Keratinocyte (primary cell): ENCODE measurements around the gene BPIFA3. TPM values are rescaled to one million over a fixed set of nuclear protein-coding genes. Genes with fewer than 3 reads are reported as not detected.
"Not testable (repeated sequence)": the region's sequence is repeated elsewhere in the genome, so short reads cannot be mapped to it uniquely, and the experiment has no call there.

ENCODE experiments used
- DNase-seq: peaks from one replicate; pipeline ENCODE4 v3.0.0-alpha.2; 2011; ENCODE audit warnings: low read depth, missing footprints, low spot score
- FAIRE-seq: peaks from 2 replicates; lab custom pipeline; 2011; peaks lifted over from hg19 to GRCh38; lab: Jason Lieb, UNC
- H2AFZ ChIP-seq: 2 replicates; pipeline ENCODE4 v1.6.0; 2012; ENCODE audit warnings: low read length, control low read depth, inconsistent platforms; ENCODE audit not compliant: control insufficient read depth
- H3K27ac ChIP-seq: 2 replicates; pipeline ENCODE4 v1.5.1; 2011; ENCODE audit warnings: low read length; ENCODE audit not compliant: control insufficient read depth, insufficient read depth
- H3K27me3 ChIP-seq: 3 replicates; pipeline ENCODE4 v1.6.0; 2011; ENCODE audit warnings: low read length; ENCODE audit not compliant: control insufficient read depth, insufficient read depth; ENCODE audit errors: extremely low read depth
- H3K36me3 ChIP-seq, 2 experiments: 2 replicates in 1 of 2; 3 replicates in 1 of 2; pipeline ENCODE4 v1.5.1; 2011; ENCODE audit warnings: low read length in 2 of 2, mild to moderate bottlenecking in 1 of 2; ENCODE audit not compliant: control insufficient read depth in 2 of 2, insufficient read depth in 2 of 2; ENCODE audit errors: extremely low read depth in 1 of 2
- H3K4me1 ChIP-seq: 3 replicates; pipeline ENCODE4 v1.5.1; 2011; ENCODE audit warnings: low read length; ENCODE audit not compliant: control insufficient read depth, insufficient read depth; ENCODE audit errors: extremely low read depth
- H3K4me2 ChIP-seq: 3 replicates; pipeline ENCODE4 v1.6.0; 2011; ENCODE audit warnings: low read depth, low read length; ENCODE audit not compliant: control insufficient read depth, insufficient read depth; ENCODE audit errors: extremely low read depth
- H3K4me3 ChIP-seq, 3 experiments: fragments of 200-600 bp in 1 of 3; sonication (generic) in 1 of 3; 2 replicates in 2 of 3; 3 replicates in 1 of 3; pipeline ENCODE4 v1.5.1; 2011 to 2016; ENCODE audit warnings: low read length in 3 of 3, mild to moderate bottlenecking in 3 of 3, control low read depth in 2 of 3, inconsistent platforms in 1 of 3, low read depth in 1 of 3, mixed read lengths in 1 of 3, mixed run types in 1 of 3, moderate library complexity in 1 of 3; ENCODE audit not compliant: control insufficient read depth in 2 of 3, insufficient read depth in 2 of 3; ENCODE audit errors: extremely low read depth in 1 of 3
- H3K79me2 ChIP-seq: 2 replicates; pipeline ENCODE4 v1.6.0; 2012; ENCODE audit warnings: low read length; ENCODE audit not compliant: control insufficient read depth, insufficient read depth
- H3K9ac ChIP-seq: 3 replicates; pipeline ENCODE4 v1.6.0; 2011; ENCODE audit warnings: low read length; ENCODE audit not compliant: control insufficient read depth, insufficient read depth; ENCODE audit errors: extremely low read depth
- H3K9me1 ChIP-seq: 3 replicates; pipeline ENCODE4 v1.6.0; 2011; ENCODE audit warnings: low read length; ENCODE audit not compliant: control insufficient read depth, insufficient read depth; ENCODE audit errors: extremely low read depth
- H3K9me3 ChIP-seq: 2 replicates; pipeline ENCODE4 v1.5.1; 2012; ENCODE audit warnings: low read depth, low read length; ENCODE audit not compliant: control insufficient read depth
- H4K20me1 ChIP-seq: 3 replicates; pipeline ENCODE4 v1.6.0; 2011; ENCODE audit warnings: low read length; ENCODE audit not compliant: control insufficient read depth, insufficient read depth; ENCODE audit errors: extremely low read depth
- EZH2 ChIP-seq: IDR thresholded peaks from one replicate; pipeline ENCODE4 v1.6.1; 2012; ENCODE audit warnings: inconsistent platforms, mild to moderate bottlenecking, low read length, moderate library complexity
- dilution Hi-C: fragments of 300-500 bp; cut with MboI; formaldehyde crosslinking; loops from one replicate; pipeline ENCODE4 v1.7.0; 2020; ENCODE audit warnings: low sequenced_read_pairs; ENCODE audit not compliant: extremely low pct_ligation_motif_present
- polyA plus RNA-seq, 5 experiments: library from polyadenylated mRNA; depleted of rRNA in 3 of 5; stranded (reverse) in 3 of 5; stranded (forward) in 1 of 5; unstranded in 1 of 5; fragments of >200 nt; gene quantifications; 1 replicate in 1 of 5; 2 replicates in 3 of 5; 3 replicates in 1 of 5; pipeline versions ENCODE4 v1.2.1 to v1.2.3, GENCODE V29; 2011 to 2012; ENCODE audit warnings: missing spikeins in 2 of 5, low read depth in 1 of 5, low replicate concordance in 1 of 5
- TF ChIP-seq, protein P1 (sequence below), 3 experiments: IDR thresholded peaks in 1 of 3; conservative IDR thresholded peaks in 1 of 3; optimal IDR thresholded peaks in 1 of 3; 2 replicates in 2 of 3; 3 replicates in 1 of 3; pipeline versions ENCODE3 to v1.5.1; 2011; ENCODE audit warnings: low read length in 3 of 3, mild to moderate bottlenecking in 3 of 3, moderate library complexity in 2 of 3, control low read depth in 1 of 3, inconsistent platforms in 1 of 3; ENCODE audit not compliant: insufficient read depth in 2 of 3; ENCODE audit errors: extremely low read depth in 1 of 3

BPIFA3 gene
- polyA plus RNA-seq, 1 donor (not counting 4 experiments of a cell fraction or from before 2014, with no cell fraction given), result not detected

DNA sequence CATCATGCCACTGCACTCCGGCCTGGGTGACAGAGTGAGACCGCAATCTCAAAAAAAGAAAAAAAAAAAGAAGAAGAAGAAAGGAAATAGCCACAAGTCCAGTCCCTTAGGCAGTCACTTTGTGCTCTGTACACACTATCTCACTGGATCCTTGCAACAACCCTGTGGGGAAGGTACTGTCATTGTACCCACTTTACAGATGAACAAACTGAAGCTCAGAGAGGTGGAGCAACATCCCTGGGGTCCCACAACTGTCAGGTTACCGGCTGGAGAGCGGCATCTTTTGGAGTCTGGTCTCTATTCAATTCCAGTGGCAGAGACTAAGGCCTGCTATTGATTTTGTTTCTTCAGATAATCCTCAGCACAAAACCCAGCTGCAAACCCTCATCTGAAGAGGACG lies 37.0 kb upstream of the BPIFA3 start:
- Histone ChIP-seq H2AFZ (no peak overlapping the region), H3K9me3 (no peaks in the 10 kb centered on the region), H3K27me3 (no peaks in the 10 kb centered on the region), H3K27ac (no peak overlapping the region), H4K20me1 (no peaks in the 10 kb centered on the region), H3K4me2 (no peak overlapping the region), H3K79me2 (no peaks in the 10 kb centered on the region), H3K36me3 (no peaks in the 10 kb centered on the region), H3K4me3 (no peak overlapping the region), H3K9me1 (no peaks in the 10 kb centered on the region), H3K4me1 (no peaks in the 10 kb centered on the region), H3K9ac (no peak overlapping the region)
- dilution Hi-C loops, result no loop called here
- no peak for FAIRE-seq
- TF ChIP-seq EZH2, result no peak
- DNase-seq, result no peak

DNA sequence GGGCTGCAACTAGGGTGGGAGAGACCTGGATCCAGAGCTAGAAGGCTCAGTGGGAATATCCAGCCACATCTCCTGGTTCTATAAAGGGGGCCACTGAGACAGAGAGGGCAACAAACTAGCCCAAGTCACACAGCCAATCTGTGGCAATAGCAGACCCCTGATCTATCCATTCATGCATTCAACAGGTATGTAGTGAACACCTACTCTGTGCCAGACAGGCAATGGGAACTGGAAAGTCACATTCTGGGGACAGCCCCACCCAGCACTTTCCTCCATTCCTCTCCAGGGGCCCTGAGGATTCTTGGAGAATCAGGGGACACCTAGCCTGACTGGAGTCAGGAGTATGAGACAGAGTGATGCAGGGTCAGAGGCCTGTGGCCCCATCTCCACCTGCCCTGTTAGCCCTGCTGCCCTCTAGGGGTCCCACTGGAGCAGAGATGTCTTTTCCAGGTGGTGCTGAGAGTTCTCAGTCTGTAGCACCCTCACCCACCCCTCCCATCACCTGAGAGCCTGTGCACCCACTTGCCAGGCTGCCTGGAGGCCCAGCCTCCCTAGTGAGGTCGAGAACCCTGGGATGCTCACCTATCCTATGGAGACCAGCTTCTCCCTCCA lies 35.6 kb upstream of the BPIFA3 start:
- Histone ChIP-seq H3K9me3 (no peaks in the 10 kb centered on the region), H3K36me3 (no peaks in the 10 kb centered on the region), H3K79me2 (no peaks in the 10 kb centered on the region), H3K4me2 (no peak overlapping the region), H4K20me1 (no peaks in the 10 kb centered on the region), H3K4me3 (no peak overlapping the region), H3K4me1 (no peaks in the 10 kb centered on the region), H3K9ac (no peak overlapping the region), H2AFZ (no peak overlapping the region), H3K27ac (no peak overlapping the region), H3K9me1 (no peaks in the 10 kb centered on the region), H3K27me3 (no peaks in the 10 kb centered on the region)
- dilution Hi-C loops, result no loop called here
- TF ChIP-seq EZH2, result no peak
- TF ChIP-seq, protein P1, sequence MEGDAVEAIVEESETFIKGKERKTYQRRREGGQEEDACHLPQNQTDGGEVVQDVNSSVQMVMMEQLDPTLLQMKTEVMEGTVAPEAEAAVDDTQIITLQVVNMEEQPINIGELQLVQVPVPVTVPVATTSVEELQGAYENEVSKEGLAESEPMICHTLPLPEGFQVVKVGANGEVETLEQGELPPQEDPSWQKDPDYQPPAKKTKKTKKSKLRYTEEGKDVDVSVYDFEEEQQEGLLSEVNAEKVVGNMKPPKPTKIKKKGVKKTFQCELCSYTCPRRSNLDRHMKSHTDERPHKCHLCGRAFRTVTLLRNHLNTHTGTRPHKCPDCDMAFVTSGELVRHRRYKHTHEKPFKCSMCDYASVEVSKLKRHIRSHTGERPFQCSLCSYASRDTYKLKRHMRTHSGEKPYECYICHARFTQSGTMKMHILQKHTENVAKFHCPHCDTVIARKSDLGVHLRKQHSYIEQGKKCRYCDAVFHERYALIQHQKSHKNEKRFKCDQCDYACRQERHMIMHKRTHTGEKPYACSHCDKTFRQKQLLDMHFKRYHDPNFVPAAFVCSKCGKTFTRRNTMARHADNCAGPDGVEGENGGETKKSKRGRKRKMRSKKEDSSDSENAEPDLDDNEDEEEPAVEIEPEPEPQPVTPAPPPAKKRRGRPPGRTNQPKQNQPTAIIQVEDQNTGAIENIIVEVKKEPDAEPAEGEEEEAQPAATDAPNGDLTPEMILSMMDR (optimal IDR thresholded peaks at IDR 0.05 in 1 of 3, IDR thresholded peaks at IDR 0.05 in 1 of 3, conservative IDR thresholded peaks at IDR 0.05 in 1 of 3; ENCODE audit: extremely low read depth in 1 of 3, insufficient read depth in 2 of 3, low read length in 3 of 3), result no peak
- no peak for DNase-seq
- no peak for FAIRE-seq

DNA sequence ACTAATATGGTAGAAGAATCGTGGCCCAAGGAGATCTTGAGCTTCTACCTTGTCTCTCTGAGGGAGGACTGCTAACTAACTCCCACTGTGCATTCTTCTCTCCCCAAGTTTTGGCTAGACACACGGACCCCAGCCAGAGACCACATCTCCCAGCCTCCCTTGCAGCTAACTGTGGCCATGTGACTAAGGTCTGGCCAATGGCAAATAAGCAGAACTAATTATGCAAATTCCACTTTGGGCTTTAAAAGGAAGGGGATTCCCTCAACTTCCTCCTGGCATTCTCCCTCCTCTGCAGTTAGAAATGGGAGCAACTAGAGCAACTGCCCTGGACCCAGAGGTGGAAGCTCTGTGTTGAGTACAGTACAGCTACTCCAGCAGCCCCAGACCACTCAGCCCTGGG lies 33.8 kb upstream of the BPIFA3 start:
- Histone ChIP-seq H3K9ac (no peak overlapping the region), H3K4me1 (no peaks in the 10 kb centered on the region), H3K4me2 (no peak overlapping the region), H4K20me1 (no peaks in the 10 kb centered on the region), H2AFZ (no peak overlapping the region), H3K4me3 (no peak overlapping the region), H3K9me1 (no peaks in the 10 kb centered on the region), H3K36me3 (no peaks in the 10 kb centered on the region), H3K27me3 (no peaks in the 10 kb centered on the region), H3K27ac (no peak overlapping the region), H3K79me2 (no peaks in the 10 kb centered on the region), H3K9me3 (no peaks in the 10 kb centered on the region)
- FAIRE-seq, result no peak
- no peak for TF ChIP-seq EZH2
- TF ChIP-seq, protein P1 (optimal IDR thresholded peaks at IDR 0.05 in 1 of 3, IDR thresholded peaks at IDR 0.05 in 1 of 3, conservative IDR thresholded peaks at IDR 0.05 in 1 of 3; ENCODE audit: extremely low read depth in 1 of 3, insufficient read depth in 2 of 3, low read length in 3 of 3), result no peak
- DNase-seq, result no peak
- dilution Hi-C loops, result no loop called here

DNA sequence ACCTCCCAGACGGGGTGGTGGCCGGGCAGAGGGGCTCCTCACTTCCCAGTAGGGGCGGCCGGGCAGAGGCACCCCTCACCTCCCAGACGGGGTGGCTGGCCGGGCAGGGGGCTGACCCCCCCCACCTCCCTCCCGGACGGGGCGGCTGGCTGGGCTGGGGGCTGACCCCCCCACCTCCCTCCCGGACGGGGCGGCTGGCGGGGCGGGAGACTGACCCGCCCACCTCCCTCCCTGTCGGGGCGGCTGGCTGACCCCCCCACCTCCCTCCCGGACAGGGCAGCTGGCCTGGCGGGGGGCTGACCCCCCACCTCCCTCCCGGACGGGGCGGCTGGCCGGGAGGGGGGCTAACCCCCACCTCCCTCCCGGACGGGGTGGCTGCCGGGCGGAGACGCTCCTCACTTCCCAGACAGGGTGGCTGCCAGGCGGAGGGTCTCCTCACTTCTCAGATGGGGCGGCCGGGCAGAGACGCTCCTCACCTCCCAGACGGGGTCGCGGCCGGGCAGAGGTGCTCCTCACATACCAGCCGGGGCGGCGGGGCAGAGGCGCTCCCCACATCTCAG lies 32.0 kb upstream of the BPIFA3 start:
- H3K9me1 ChIP-seq, H3K36me3 ChIP-seq, H2AFZ ChIP-seq, H3K27me3 ChIP-seq, H3K9me3 ChIP-seq, DNase-seq, H3K4me3 ChIP-seq, H4K20me1 ChIP-seq, FAIRE-seq, H3K4me1 ChIP-seq, H3K4me2 ChIP-seq, dilution Hi-C loops, H3K79me2 ChIP-seq, H3K9ac ChIP-seq, H3K27ac ChIP-seq: not testable (repeated sequence)
